ENCODE measurements around the gene NEU1.
"Not testable (repeated sequence)": the region's sequence is repeated elsewhere in the genome, so short reads cannot be mapped to it uniquely, and the experiment has no call there.

DNA sequence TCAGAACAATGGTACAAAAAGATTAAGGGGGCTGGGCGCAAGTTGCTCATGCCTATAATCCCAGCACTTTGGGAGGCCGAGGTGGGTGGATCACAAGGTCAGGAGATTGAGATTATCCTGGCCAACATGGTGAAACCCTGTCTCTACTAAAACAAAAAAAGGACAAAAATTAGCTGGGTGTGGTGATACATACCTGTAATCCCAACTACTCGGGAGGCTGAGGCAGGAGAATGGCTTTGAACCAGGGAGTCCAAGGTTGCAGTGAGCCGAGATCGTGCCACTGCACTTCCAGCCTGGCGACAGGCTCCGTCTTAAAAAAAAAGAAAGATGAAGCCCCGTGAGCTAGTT lies 22.9 kb downstream of the NEU1 start:
- TF ChIP-seq, protein P1, sequence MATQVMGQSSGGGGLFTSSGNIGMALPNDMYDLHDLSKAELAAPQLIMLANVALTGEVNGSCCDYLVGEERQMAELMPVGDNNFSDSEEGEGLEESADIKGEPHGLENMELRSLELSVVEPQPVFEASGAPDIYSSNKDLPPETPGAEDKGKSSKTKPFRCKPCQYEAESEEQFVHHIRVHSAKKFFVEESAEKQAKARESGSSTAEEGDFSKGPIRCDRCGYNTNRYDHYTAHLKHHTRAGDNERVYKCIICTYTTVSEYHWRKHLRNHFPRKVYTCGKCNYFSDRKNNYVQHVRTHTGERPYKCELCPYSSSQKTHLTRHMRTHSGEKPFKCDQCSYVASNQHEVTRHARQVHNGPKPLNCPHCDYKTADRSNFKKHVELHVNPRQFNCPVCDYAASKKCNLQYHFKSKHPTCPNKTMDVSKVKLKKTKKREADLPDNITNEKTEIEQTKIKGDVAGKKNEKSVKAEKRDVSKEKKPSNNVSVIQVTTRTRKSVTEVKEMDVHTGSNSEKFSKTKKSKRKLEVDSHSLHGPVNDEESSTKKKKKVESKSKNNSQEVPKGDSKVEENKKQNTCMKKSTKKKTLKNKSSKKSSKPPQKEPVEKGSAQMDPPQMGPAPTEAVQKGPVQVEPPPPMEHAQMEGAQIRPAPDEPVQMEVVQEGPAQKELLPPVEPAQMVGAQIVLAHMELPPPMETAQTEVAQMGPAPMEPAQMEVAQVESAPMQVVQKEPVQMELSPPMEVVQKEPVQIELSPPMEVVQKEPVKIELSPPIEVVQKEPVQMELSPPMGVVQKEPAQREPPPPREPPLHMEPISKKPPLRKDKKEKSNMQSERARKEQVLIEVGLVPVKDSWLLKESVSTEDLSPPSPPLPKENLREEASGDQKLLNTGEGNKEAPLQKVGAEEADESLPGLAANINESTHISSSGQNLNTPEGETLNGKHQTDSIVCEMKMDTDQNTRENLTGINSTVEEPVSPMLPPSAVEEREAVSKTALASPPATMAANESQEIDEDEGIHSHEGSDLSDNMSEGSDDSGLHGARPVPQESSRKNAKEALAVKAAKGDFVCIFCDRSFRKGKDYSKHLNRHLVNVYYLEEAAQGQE (IDR thresholded peaks at IDR 0.05; ENCODE audit: low read depth, low read length) = not testable (repeated sequence)
- TF ChIP-seq GABPA (IDR thresholded peaks at IDR 0.05; ENCODE audit: low read depth); JUND (IDR thresholded peaks at IDR 0.05); YY1 (IDR thresholded peaks at IDR 0.05; ENCODE audit: low read depth); RFX5 (IDR thresholded peaks at IDR 0.05; ENCODE audit: low read length); POLR2AphosphoS5 (IDR thresholded peaks at IDR 0.05; ENCODE audit: low read depth, low read length); SIN3A (IDR thresholded peaks at IDR 0.05; ENCODE audit: borderline replicate concordance, low read depth, low read length); EZH2phosphoT487 (IDR thresholded peaks at IDR 0.05; ENCODE audit: borderline replicate concordance, low read depth); NFIC (IDR thresholded peaks at IDR 0.05; ENCODE audit: borderline replicate concordance); RAD21 (IDR thresholded peaks at IDR 0.05; ENCODE audit: low read length); EP300 (IDR thresholded peaks at IDR 0.05; ENCODE audit: borderline replicate concordance in 1 of 2, low read depth in 1 of 2, low read length in 1 of 2): not testable (repeated sequence)
- TF ChIP-seq, protein P2, sequence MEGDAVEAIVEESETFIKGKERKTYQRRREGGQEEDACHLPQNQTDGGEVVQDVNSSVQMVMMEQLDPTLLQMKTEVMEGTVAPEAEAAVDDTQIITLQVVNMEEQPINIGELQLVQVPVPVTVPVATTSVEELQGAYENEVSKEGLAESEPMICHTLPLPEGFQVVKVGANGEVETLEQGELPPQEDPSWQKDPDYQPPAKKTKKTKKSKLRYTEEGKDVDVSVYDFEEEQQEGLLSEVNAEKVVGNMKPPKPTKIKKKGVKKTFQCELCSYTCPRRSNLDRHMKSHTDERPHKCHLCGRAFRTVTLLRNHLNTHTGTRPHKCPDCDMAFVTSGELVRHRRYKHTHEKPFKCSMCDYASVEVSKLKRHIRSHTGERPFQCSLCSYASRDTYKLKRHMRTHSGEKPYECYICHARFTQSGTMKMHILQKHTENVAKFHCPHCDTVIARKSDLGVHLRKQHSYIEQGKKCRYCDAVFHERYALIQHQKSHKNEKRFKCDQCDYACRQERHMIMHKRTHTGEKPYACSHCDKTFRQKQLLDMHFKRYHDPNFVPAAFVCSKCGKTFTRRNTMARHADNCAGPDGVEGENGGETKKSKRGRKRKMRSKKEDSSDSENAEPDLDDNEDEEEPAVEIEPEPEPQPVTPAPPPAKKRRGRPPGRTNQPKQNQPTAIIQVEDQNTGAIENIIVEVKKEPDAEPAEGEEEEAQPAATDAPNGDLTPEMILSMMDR (IDR thresholded peaks at IDR 0.05) = not testable (repeated sequence)
